ENCODE results near the gene EVX2. TPM values are rescaled to one million over a fixed set of nuclear protein-coding genes. Genes with fewer than 3 reads are reported as not detected.

EVX2 gene
- total and polyA plus RNA-seq, 4 donors = not detected

- Histone ChIP-seq H3K9ac (ENCODE audit: low read depth in 1 of 2, low read length in 2 of 2) (no peak overlapping the region), H3K27me3 (ENCODE audit: control insufficient read depth in 4 of 4, insufficient read depth in 4 of 4, low read length in 3 of 4) (peaks cover 12 to 77% (median 40%) of the 10 kb centered on the region in 4 donors), H3K4me1 (ENCODE audit: control insufficient read depth in 4 of 4, insufficient read depth in 4 of 4, low read length in 3 of 4) (peaks cover 4 to 25% (median 11%) of the 10 kb centered on the region in 4 donors), H3K9me3 (ENCODE audit: control insufficient read depth in 4 of 4, low read length in 3 of 4) (peaks cover 0 to 29% (median 5%) of the 10 kb centered on the region in 4 donors), H3K4me3 (ENCODE audit: low read depth in 1 of 3, low read length in 3 of 3) (no peak overlapping the region), H3K27ac (ENCODE audit: low read depth in 1 of 2, low read length in 2 of 2) (no peak overlapping the region), H3K36me3 (ENCODE audit: control insufficient read depth in 4 of 4, insufficient read depth in 3 of 4, low read depth in 1 of 4, low read length in 3 of 4) (no peaks in the 10 kb centered on the region)
- 7% methylated on average over 17 of the region's 17 CpGs for WGBS
- TF ChIP-seq GABPA (IDR thresholded peaks at IDR 0.05 in 1 of 2, conservative IDR thresholded peaks at IDR 0.05 in 1 of 2) (no peak), FOXA2 (IDR thresholded peaks at IDR 0.05) (no peak), HNF4A (conservative IDR thresholded peaks at IDR 0.05) (no peak), JUND (IDR thresholded peaks at IDR 0.05) (no peak), CTCF (IDR thresholded peaks at IDR 0.05; ENCODE audit: low read depth, low read length, missing input control) (no peak), YY1 (IDR thresholded peaks at IDR 0.05) (no peak)
- TF ChIP-seq, protein P1, sequence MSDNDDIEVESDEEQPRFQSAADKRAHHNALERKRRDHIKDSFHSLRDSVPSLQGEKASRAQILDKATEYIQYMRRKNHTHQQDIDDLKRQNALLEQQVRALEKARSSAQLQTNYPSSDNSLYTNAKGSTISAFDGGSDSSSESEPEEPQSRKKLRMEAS (IDR thresholded peaks at IDR 0.05) = no peak
- TF ChIP-seq, protein P2, sequence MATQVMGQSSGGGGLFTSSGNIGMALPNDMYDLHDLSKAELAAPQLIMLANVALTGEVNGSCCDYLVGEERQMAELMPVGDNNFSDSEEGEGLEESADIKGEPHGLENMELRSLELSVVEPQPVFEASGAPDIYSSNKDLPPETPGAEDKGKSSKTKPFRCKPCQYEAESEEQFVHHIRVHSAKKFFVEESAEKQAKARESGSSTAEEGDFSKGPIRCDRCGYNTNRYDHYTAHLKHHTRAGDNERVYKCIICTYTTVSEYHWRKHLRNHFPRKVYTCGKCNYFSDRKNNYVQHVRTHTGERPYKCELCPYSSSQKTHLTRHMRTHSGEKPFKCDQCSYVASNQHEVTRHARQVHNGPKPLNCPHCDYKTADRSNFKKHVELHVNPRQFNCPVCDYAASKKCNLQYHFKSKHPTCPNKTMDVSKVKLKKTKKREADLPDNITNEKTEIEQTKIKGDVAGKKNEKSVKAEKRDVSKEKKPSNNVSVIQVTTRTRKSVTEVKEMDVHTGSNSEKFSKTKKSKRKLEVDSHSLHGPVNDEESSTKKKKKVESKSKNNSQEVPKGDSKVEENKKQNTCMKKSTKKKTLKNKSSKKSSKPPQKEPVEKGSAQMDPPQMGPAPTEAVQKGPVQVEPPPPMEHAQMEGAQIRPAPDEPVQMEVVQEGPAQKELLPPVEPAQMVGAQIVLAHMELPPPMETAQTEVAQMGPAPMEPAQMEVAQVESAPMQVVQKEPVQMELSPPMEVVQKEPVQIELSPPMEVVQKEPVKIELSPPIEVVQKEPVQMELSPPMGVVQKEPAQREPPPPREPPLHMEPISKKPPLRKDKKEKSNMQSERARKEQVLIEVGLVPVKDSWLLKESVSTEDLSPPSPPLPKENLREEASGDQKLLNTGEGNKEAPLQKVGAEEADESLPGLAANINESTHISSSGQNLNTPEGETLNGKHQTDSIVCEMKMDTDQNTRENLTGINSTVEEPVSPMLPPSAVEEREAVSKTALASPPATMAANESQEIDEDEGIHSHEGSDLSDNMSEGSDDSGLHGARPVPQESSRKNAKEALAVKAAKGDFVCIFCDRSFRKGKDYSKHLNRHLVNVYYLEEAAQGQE (IDR thresholded peaks at IDR 0.05) = no peak
- TF ChIP-seq, protein P3, sequence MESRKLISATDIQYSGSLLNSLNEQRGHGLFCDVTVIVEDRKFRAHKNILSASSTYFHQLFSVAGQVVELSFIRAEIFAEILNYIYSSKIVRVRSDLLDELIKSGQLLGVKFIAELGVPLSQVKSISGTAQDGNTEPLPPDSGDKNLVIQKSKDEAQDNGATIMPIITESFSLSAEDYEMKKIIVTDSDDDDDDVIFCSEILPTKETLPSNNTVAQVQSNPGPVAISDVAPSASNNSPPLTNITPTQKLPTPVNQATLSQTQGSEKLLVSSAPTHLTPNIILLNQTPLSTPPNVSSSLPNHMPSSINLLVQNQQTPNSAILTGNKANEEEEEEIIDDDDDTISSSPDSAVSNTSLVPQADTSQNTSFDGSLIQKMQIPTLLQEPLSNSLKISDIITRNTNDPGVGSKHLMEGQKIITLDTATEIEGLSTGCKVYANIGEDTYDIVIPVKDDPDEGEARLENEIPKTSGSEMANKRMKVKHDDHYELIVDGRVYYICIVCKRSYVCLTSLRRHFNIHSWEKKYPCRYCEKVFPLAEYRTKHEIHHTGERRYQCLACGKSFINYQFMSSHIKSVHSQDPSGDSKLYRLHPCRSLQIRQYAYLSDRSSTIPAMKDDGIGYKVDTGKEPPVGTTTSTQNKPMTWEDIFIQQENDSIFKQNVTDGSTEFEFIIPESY (IDR thresholded peaks at IDR 0.05) = no peak
- peak; percentile 29 for DNase-seq (ENCODE audit: low spot score)
Measured at GRCh38 chr2:176081376-176081836, 2.4 kb downstream of the EVX2 start.

DNA sequence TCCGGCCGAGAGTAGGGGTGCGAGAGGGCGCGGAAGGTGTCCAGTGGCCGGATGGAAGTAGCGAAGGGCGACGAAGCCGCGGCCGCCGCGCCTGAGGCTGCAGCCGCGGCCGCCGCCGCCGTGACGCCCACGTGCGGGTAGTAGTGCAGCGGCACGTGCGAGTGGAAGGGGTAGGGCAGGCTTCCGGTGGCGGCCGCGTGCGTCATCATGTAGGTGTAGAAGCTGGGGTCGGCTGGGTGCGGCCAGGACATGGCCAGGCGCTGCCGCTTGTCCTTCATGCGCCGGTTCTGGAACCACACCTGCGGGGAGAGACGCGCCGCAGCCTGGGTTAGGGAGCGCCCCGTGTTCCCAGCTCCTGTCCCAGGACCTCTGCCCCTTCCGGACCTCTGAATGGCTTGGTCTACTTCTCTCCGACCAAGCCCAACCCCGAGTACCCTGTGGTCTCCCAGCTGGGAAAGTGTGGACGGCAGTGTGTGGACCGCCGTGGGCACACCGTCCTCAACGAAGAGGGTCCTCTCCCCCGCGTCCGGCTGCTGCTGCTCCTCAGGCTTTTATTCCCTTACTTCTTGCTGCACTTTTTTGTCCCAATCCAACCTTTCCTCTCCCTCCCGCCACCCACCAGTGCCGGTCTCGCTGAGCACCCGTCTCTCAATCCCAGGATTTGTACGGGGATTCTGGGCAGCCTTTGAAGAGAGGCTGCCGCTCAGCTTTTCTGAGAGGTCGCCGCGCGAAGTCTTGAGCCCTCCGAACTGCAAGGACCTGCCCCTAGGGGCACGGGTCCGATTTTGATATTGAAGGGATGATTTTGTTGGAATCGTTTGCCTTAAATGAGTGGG lies 3.0 kb downstream of the EVX2 start:
- Histone ChIP-seq H3K27ac (ENCODE audit: low read depth in 1 of 2, low read length in 2 of 2) (no peak overlapping the region), H3K9me3 (ENCODE audit: control insufficient read depth in 4 of 4, low read length in 3 of 4) (peaks cover 0 to 27% (median 5%) of the 10 kb centered on the region in 4 donors), H3K36me3 (ENCODE audit: control insufficient read depth in 4 of 4, insufficient read depth in 3 of 4, low read depth in 1 of 4, low read length in 3 of 4) (no peaks in the 10 kb centered on the region), H3K9ac (ENCODE audit: low read depth in 1 of 2, low read length in 2 of 2) (no peak overlapping the region), H3K4me3 (ENCODE audit: low read depth in 1 of 3, low read length in 3 of 3) (peak overlapping the region in 1 of 3 donors; percentile 35), H3K4me1 (ENCODE audit: control insufficient read depth in 4 of 4, insufficient read depth in 4 of 4, low read length in 3 of 4) (peaks cover 4 to 18% (median 6%) of the 10 kb centered on the region in 4 donors), H3K27me3 (ENCODE audit: control insufficient read depth in 4 of 4, insufficient read depth in 4 of 4, low read length in 3 of 4) (peaks cover 12 to 74% (median 41%) of the 10 kb centered on the region in 4 donors)
- 11% methylated on average over 68 of the region's 68 CpGs for WGBS
- peak; percentile 31 for DNase-seq (ENCODE audit: low spot score)
- no peak for TF ChIP-seq SP1 (IDR thresholded peaks at IDR 0.05)
- no peak for TF ChIP-seq JUND (IDR thresholded peaks at IDR 0.05)
- TF ChIP-seq, protein P2 (IDR thresholded peaks at IDR 0.05) = no peak
- no peak for TF ChIP-seq YY1 (IDR thresholded peaks at IDR 0.05)
- TF ChIP-seq HNF4G (IDR thresholded peaks at IDR 0.05) = no peak
- no peak for TF ChIP-seq RXRA (IDR thresholded peaks at IDR 0.05)
- TF ChIP-seq, protein P3 (IDR thresholded peaks at IDR 0.05) = no peak
- no peak for TF ChIP-seq HNF4A (conservative IDR thresholded peaks at IDR 0.05)
- TF ChIP-seq EGR1 (IDR thresholded peaks at IDR 0.05; ENCODE audit: low read depth in 2 of 2) = no peak
- no peak for TF ChIP-seq NR2F2 (IDR thresholded peaks at IDR 0.05)
- TF ChIP-seq, protein P1 (IDR thresholded peaks at IDR 0.05) = no peak
- TF ChIP-seq FOXA2 (IDR thresholded peaks at IDR 0.05) = no peak
- no peak for TF ChIP-seq FOXA1 (IDR thresholded peaks at IDR 0.05)

Measured in liver (tissue), 9 donors.